ENCODE results near the gene PCOLCE2.

PCOLCE2 gene

GRCh38 chr3:142888481-142889211 lies at the start of gene PCOLCE2:
TSS of gene PCOLCE2 (minus strand) at chr3:142889083. CDS start at chr3:142888896, 187 bp downstream.
- peak within 1 kb of the TSS; percentile 72 for H3K4me3 ChIP-seq (ENCODE audit: control insufficient read depth, low read depth, low read length)

DNA sequence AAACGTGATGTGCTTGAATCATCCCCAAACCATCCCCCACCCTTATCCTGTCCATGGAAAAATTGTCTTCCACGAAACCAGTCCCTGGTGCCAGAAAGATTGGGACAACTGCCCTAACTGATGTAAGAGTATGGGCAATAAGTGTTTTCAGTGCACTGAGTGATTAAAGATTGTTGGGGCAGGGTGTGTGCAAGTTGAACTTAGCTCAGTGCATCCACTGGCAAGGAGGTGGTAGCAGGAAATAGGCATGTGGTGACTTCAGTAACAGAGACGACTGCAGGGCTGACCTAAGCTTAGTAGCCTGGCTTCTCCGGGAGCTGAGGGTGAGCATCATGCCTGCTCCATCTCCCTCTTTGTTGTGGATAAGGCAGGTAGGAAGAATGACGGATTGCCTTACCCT lies 47.1 kb upstream of the PCOLCE2 start:
- no peak for DNase-seq (ENCODE audit: low read depth)
- TF ChIP-seq, protein P1, sequence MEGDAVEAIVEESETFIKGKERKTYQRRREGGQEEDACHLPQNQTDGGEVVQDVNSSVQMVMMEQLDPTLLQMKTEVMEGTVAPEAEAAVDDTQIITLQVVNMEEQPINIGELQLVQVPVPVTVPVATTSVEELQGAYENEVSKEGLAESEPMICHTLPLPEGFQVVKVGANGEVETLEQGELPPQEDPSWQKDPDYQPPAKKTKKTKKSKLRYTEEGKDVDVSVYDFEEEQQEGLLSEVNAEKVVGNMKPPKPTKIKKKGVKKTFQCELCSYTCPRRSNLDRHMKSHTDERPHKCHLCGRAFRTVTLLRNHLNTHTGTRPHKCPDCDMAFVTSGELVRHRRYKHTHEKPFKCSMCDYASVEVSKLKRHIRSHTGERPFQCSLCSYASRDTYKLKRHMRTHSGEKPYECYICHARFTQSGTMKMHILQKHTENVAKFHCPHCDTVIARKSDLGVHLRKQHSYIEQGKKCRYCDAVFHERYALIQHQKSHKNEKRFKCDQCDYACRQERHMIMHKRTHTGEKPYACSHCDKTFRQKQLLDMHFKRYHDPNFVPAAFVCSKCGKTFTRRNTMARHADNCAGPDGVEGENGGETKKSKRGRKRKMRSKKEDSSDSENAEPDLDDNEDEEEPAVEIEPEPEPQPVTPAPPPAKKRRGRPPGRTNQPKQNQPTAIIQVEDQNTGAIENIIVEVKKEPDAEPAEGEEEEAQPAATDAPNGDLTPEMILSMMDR (IDR thresholded peaks at IDR 0.05; ENCODE audit: control insufficient read depth, insufficient read depth, low read depth, low read length, missing control alignments), result no peak
- H3K4me3 ChIP-seq (ENCODE audit: control insufficient read depth, low read depth, low read length), result no peak overlapping the region

More at GRCh38 chr3:142888481-142889211, at the start of gene PCOLCE2:
- TF ChIP-seq, protein P1 (IDR thresholded peaks at IDR 0.05; ENCODE audit: control insufficient read depth, insufficient read depth, low read depth, low read length, missing control alignments), result no peak
- DNase-seq (ENCODE audit: low read depth), result no peak

DNA sequence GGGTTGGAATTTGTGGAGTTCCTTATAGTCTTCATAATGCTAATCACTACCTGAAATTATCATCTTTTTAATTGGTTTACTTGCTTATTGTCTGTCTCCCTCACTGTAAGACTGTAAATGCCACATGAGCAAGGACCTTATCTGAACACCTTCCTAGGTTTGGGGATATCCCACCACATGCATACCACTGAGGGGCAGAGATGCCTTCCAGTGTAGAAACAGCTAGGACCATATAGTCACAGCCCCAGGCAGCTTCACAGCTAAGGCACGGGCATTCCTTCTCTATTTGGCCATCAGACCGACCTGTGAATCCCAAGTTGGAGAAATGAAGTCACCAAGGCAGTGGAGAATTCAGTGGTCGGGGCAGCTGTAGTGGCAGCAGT lies 46.0 kb upstream of the PCOLCE2 start:
- H3K4me3 ChIP-seq (ENCODE audit: control insufficient read depth, low read depth, low read length), result no peak overlapping the region
- TF ChIP-seq, protein P1 (IDR thresholded peaks at IDR 0.05; ENCODE audit: control insufficient read depth, insufficient read depth, low read depth, low read length, missing control alignments), result no peak
- DNase-seq (ENCODE audit: low read depth), result no peak

GRCh38 chr3:142934128-142934886 lies 45.4 kb upstream of the PCOLCE2 start:
- TF ChIP-seq, protein P1 (IDR thresholded peaks at IDR 0.05; ENCODE audit: control insufficient read depth, insufficient read depth, low read depth, low read length, missing control alignments), result no peak
- DNase-seq (ENCODE audit: low read depth), result no peak
- no peak overlapping the region for H3K4me3 ChIP-seq (ENCODE audit: control insufficient read depth, low read depth, low read length)

GRCh38 chr3:142931222-142931621 lies 42.3 kb upstream of the PCOLCE2 start:
- H3K4me3 ChIP-seq (ENCODE audit: control insufficient read depth, low read depth, low read length), result no peak overlapping the region
- DNase-seq (ENCODE audit: low read depth), result no peak
- TF ChIP-seq, protein P1 (IDR thresholded peaks at IDR 0.05; ENCODE audit: control insufficient read depth, insufficient read depth, low read depth, low read length, missing control alignments), result no peak

GRCh38 chr3:142930463-142930862 lies 41.6 kb upstream of the PCOLCE2 start:
- H3K4me3 ChIP-seq (ENCODE audit: control insufficient read depth, low read depth, low read length), result no peak overlapping the region

More at GRCh38 chr3:142930463-142930862, 41.6 kb upstream of the PCOLCE2 start:
- TF ChIP-seq, protein P1 (IDR thresholded peaks at IDR 0.05; ENCODE audit: control insufficient read depth, insufficient read depth, low read depth, low read length, missing control alignments), result peak; percentile 13
- no peak for DNase-seq (ENCODE audit: low read depth)

Data from AG09309 (cell line).